Left ventricle myocardium inferior (tissue), 1 donor: ENCODE measurements around the gene MBTPS1. TPM values are rescaled to one million over a fixed set of nuclear protein-coding genes. Genes with fewer than 3 reads are reported as not detected.

Source experiments
- DNase-seq: peaks from one replicate; pipeline ENCODE4 v3.0.0-alpha.2; 2020
- H3K27ac ChIP-seq: fragments of 200-600 bp; replicated peaks from 2 replicates; pipeline ENCODE4 v1.8.0; 2021
- H3K27me3 ChIP-seq: fragments of 200-600 bp; 2 replicates; pipeline ENCODE4 v1.8.0; 2021; ENCODE audit warnings: low read depth
- H3K36me3 ChIP-seq: fragments of 200-600 bp; 2 replicates; pipeline ENCODE4 v1.8.0; 2021
- H3K4me1 ChIP-seq: fragments of 200-600 bp; 2 replicates; pipeline ENCODE4 v1.8.0; 2021
- H3K4me3 ChIP-seq: fragments of 200-600 bp; 2 replicates; pipeline ENCODE4 v1.8.0; 2021; ENCODE audit warnings: mild to moderate bottlenecking, moderate library complexity
- H3K9me3 ChIP-seq: fragments of 200-600 bp; replicated peaks from 2 replicates; pipeline ENCODE4 v1.8.0; 2021
- intact Hi-C: fragments of 100-400 bp; cut with micrococcal nuclease; formaldehyde crosslinking; loops from one replicate; pipeline ENCODE4 v1.11.0; 2022
- total RNA-seq: library from RNA; stranded (reverse); fragmentation: NEBNext Ultra II Directional; extraction: Animal tissue kit (Norgen Biotek cat#: 25700); gene quantifications from one replicate; pipeline ENCODE4 v1.2.1, GENCODE V29; 2021
- TF ChIP-seq, protein P1 (sequence below): fragments of 200-600 bp; IDR thresholded peaks from 2 replicates; pipeline ENCODE4 v1.8.0; 2021; ENCODE audit warnings: antibody characterized with exemption, mild to moderate bottlenecking, borderline replicate concordance
- donor health status: DM: no; HTN: yes; CAD: no; lungs with severe emphysema.

MBTPS1 gene
- total RNA-seq, 1 donor from 2014 or later, result 72.5 TPM

DNA sequence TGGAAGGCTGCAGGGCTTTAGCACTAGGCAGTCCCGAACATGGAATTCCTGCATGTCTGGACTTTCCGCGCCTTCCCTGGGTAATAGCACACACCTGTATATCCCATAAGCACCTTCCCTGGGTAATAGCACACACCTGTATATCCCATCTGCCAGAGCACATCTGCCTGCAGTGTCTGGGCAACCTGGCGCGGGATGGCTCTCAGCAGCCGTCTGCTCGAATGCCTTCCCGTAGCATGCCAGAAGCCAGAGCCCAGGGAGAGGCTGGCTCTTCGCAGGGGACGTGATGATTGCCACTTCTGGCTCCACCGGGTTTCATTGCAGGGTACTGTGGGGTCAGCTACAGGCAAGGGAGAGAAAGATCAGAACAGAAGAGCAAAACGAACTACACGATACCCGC is 21.3 kb downstream of the MBTPS1 start:
- peaks cover 62% of the 10 kb centered on the region for H3K4me1 ChIP-seq
- DNase-seq, result peak; percentile 47
- H3K4me3 ChIP-seq, result no peak overlapping the region
- peaks cover 96% of the 10 kb centered on the region for H3K36me3 ChIP-seq
- peak overlapping the region; percentile 73 for H3K27ac ChIP-seq
- no peaks in the 10 kb centered on the region for H3K27me3 ChIP-seq
- TF ChIP-seq, protein P1, sequence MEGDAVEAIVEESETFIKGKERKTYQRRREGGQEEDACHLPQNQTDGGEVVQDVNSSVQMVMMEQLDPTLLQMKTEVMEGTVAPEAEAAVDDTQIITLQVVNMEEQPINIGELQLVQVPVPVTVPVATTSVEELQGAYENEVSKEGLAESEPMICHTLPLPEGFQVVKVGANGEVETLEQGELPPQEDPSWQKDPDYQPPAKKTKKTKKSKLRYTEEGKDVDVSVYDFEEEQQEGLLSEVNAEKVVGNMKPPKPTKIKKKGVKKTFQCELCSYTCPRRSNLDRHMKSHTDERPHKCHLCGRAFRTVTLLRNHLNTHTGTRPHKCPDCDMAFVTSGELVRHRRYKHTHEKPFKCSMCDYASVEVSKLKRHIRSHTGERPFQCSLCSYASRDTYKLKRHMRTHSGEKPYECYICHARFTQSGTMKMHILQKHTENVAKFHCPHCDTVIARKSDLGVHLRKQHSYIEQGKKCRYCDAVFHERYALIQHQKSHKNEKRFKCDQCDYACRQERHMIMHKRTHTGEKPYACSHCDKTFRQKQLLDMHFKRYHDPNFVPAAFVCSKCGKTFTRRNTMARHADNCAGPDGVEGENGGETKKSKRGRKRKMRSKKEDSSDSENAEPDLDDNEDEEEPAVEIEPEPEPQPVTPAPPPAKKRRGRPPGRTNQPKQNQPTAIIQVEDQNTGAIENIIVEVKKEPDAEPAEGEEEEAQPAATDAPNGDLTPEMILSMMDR, result no peak
- no peaks in the 10 kb centered on the region for H3K9me3 ChIP-seq
- intact Hi-C loops, result no loop called here

DNA sequence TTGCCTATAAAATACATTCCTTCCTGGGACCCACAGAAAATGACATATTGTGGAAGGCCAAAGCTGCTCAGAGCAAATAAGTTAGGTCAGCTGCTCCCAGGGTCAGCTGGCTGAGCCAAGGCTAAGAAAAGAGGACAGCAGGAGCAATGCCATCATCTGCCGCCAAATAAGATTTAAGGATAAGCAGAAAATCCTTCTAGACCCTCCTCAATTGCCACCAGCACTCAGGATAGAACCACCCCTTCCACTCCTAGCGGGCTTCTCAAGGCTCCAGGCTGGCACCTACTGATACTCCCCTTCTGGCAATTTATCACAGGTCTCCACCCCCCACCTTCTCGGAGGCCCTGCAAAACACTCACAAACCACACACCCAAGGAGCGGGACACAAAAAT is 22.9 kb downstream of the MBTPS1 start:
- intact Hi-C loops, result no loop called here
- Histone ChIP-seq H3K9me3 (no peaks in the 10 kb centered on the region), H3K27me3 (no peaks in the 10 kb centered on the region), H3K27ac (peak overlapping the region; percentile 73), H3K4me1 (peaks cover 64% of the 10 kb centered on the region), H3K36me3 (peaks cover 97% of the 10 kb centered on the region), H3K4me3 (no peak overlapping the region)
- no peak for DNase-seq
- TF ChIP-seq, protein P1, result no peak

DNA sequence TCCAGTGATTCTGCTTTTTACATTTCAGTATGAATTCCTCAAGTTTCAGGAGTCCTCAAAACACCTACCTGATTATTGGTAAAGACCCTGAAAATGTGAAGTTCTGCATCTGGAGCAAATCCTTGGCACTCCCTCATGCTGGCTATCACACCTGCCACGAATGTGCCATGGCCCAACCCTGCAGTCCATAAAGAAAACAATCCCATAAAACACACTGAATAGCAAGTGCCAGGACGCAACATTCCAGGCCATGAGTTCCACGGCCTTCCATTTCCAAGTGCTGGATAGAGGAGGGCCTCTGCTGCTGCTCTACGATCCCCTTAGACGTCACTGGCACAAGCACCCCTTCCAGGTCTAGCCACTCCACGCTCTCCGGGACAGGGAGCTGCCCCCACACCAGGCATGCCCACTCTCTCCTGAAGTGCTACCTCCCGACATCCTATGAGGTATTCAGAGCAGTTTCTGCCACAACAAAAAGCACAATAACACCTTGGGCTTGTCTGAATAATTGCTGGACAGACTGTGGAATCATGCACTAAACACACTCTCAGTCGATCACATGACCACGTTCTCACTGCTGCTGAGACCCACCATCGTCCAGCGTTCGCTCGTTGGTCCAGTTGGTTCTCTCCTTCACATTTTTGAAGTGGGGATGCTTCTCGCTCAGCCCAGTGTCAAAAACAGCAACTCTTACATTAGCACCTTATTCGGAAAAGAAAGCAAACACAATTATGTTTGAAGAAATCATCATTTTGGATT is 23.4 kb downstream of the MBTPS1 start:
- Histone ChIP-seq H3K4me3 (no peak overlapping the region), H3K36me3 (peaks cover 97% of the 10 kb centered on the region), H3K4me1 (peaks cover 70% of the 10 kb centered on the region), H3K9me3 (no peaks in the 10 kb centered on the region), H3K27ac (peak overlapping the region; percentile 73), H3K27me3 (no peaks in the 10 kb centered on the region)
- intact Hi-C loops, result no loop called here
- TF ChIP-seq, protein P1, result no peak
- no peak for DNase-seq

DNA sequence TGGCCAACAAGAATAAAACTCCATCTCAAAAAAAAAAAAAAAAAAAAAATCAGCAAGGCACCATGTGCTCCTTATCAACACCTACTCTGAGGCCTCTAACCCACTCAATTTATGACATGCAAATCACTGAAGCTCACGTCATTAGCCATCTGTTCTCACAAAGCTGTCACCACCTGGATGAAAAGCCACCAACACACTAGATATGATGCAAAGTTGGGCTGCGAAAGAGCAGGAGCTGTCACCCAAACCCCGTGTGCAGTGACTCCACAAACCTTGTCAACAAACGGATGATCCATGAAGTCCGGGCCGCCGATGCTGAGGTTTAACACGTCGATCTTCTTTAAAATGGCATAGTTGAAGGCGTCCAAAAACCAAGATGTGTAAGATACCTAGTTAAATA is 25.3 kb downstream of the MBTPS1 start:
- peaks cover 98% of the 10 kb centered on the region for H3K36me3 ChIP-seq
- H3K27ac ChIP-seq, result peak overlapping the region; percentile 73
- H3K4me3 ChIP-seq, result no peak overlapping the region
- DNase-seq, result peak; percentile 41
- intact Hi-C loops, result no loop called here
- TF ChIP-seq, protein P1, result no peak
- peaks cover 78% of the 10 kb centered on the region for H3K4me1 ChIP-seq
- no peaks in the 10 kb centered on the region for H3K9me3 ChIP-seq
- H3K27me3 ChIP-seq, result no peaks in the 10 kb centered on the region

DNA sequence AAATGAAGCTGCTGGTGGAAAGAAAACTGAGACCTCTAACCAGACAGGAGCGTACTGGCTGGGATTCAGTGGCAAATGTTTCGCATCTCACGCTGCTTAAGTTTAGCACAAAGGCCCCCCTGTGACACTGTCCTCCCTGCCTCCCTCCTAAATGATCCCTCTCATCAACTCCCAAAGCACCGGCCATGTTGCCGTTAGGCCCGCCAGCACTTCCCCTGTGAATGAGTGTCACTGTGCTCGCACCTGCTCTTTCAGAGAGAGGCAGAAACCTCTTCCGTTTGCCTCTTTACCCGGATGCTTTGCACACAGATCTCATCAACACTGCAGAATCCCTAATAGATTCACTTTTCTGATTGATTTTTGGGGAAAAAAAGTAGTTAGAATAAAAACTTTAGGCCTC is 26.5 kb downstream of the MBTPS1 start:
- TF ChIP-seq, protein P1, result no peak
- Histone ChIP-seq H3K36me3 (peaks cover 91% of the 10 kb centered on the region), H3K9me3 (no peaks in the 10 kb centered on the region), H3K27me3 (no peaks in the 10 kb centered on the region), H3K4me1 (peaks cover 75% of the 10 kb centered on the region), H3K4me3 (no peak overlapping the region), H3K27ac (no peak overlapping the region)
- intact Hi-C loops, result no loop called here
- no peak for DNase-seq
